Measurements from ENCODE around the gene CARD10. TPM values are rescaled to one million over a fixed set of nuclear protein-coding genes. Genes with fewer than 3 reads are reported as not detected.

CARD10 gene
- total and polyA plus RNA-seq, 2 of the 13 experiments (the other 11 are each of a cell fraction or from before 2014, with no cell fraction given) = 35.2 to 55.8 TPM

DNA sequence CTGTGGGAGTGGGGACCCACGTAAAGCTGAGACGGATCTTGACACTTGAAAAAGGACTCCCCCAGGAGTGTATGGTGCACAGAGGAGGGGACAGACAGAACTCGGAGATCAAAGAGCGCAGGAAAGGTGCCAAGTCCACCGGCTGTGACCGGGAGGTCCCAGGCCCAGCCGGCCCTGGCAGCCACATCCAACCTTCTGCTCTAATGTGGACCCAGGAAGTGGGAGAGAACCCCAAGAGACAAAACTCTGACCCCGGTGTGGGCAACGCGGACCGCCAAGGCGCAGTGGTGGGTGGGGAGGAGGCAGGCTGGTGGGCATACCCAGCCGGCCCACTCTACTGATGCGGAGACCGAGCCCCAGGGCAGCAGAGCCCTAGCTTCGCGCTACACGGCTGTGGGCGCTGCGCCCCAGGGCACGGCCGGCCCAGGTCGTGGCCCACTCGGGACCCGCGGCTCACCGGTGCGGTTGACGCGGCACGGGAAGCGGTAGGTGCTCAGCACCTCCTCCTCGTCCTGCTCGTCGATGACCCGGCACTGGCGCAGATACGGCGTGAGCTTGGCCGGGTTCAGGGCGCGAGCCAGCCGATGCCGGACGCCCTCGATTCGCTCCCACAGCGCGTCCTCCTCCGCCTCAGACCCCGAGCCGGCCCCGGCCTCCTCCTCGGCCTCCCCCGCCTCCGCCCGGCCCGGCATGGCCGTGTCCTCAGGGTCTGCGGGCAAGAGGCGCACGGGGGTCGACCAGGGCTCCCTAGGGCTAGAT is 527 bp downstream of the CARD10 start (continued):
- TF ChIP-seq GFI1 (CRISPR knock-in tag; IDR thresholded peaks at IDR 0.05; ENCODE audit: borderline replicate concordance) = no peak
- TF ChIP-seq, protein P1, sequence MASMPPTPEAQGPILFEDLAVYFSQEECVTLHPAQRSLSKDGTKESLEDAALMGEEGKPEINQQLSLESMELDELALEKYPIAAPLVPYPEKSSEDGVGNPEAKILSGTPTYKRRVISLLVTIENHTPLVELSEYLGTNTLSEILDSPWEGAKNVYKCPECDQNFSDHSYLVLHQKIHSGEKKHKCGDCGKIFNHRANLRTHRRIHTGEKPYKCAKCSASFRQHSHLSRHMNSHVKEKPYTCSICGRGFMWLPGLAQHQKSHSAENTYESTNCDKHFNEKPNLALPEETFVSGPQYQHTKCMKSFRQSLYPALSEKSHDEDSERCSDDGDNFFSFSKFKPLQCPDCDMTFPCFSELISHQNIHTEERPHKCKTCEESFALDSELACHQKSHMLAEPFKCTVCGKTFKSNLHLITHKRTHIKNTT (CRISPR knock-in tag; IDR thresholded peaks at IDR 0.05) = no peak
- TF ChIP-seq, protein P2, sequence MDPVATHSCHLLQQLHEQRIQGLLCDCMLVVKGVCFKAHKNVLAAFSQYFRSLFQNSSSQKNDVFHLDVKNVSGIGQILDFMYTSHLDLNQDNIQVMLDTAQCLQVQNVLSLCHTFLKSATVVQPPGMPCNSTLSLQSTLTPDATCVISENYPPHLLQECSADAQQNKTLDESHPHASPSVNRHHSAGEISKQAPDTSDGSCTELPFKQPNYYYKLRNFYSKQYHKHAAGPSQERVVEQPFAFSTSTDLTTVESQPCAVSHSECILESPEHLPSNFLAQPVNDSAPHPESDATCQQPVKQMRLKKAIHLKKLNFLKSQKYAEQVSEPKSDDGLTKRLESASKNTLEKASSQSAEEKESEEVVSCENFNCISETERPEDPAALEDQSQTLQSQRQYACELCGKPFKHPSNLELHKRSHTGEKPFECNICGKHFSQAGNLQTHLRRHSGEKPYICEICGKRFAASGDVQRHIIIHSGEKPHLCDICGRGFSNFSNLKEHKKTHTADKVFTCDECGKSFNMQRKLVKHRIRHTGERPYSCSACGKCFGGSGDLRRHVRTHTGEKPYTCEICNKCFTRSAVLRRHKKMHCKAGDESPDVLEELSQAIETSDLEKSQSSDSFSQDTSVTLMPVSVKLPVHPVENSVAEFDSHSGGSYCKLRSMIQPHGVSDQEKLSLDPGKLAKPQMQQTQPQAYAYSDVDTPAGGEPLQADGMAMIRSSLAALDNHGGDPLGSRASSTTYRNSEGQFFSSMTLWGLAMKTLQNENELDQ (CRISPR knock-in tag; IDR thresholded peaks at IDR 0.05; ENCODE audit: borderline replicate concordance) = no peak
- no peak for TF ChIP-seq ZNF367 (CRISPR knock-in tag; IDR thresholded peaks at IDR 0.05; ENCODE audit: borderline replicate concordance)
- peak; percentile 62; the same call in 1 of the 2 replicates for TF ChIP-seq ZNF564 (CRISPR knock-in tag; IDR thresholded peaks at IDR 0.05)
- TF ChIP-seq, protein P3, sequence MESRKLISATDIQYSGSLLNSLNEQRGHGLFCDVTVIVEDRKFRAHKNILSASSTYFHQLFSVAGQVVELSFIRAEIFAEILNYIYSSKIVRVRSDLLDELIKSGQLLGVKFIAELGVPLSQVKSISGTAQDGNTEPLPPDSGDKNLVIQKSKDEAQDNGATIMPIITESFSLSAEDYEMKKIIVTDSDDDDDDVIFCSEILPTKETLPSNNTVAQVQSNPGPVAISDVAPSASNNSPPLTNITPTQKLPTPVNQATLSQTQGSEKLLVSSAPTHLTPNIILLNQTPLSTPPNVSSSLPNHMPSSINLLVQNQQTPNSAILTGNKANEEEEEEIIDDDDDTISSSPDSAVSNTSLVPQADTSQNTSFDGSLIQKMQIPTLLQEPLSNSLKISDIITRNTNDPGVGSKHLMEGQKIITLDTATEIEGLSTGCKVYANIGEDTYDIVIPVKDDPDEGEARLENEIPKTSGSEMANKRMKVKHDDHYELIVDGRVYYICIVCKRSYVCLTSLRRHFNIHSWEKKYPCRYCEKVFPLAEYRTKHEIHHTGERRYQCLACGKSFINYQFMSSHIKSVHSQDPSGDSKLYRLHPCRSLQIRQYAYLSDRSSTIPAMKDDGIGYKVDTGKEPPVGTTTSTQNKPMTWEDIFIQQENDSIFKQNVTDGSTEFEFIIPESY (CRISPR knock-in tag; IDR thresholded peaks at IDR 0.05) = no peak; the same call in 1 of the 2 replicates
- no peak for TF ChIP-seq JARID2 (CRISPR knock-in tag; IDR thresholded peaks at IDR 0.05; ENCODE audit: insufficient replicate concordance)
- TF ChIP-seq, protein P4, sequence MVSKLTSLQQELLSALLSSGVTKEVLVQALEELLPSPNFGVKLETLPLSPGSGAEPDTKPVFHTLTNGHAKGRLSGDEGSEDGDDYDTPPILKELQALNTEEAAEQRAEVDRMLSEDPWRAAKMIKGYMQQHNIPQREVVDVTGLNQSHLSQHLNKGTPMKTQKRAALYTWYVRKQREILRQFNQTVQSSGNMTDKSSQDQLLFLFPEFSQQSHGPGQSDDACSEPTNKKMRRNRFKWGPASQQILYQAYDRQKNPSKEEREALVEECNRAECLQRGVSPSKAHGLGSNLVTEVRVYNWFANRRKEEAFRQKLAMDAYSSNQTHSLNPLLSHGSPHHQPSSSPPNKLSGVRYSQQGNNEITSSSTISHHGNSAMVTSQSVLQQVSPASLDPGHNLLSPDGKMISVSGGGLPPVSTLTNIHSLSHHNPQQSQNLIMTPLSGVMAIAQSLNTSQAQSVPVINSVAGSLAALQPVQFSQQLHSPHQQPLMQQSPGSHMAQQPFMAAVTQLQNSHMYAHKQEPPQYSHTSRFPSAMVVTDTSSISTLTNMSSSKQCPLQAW (CRISPR knock-in tag; IDR thresholded peaks at IDR 0.05) = peak; percentile 8; the same call in 1 of the 2 replicates
- TF ChIP-seq ZMYM4 (CRISPR knock-in tag; IDR thresholded peaks at IDR 0.05) = no peak; the same call in 1 of the 2 replicates
- TF ChIP-seq NKX3-1 (CRISPR knock-in tag; IDR thresholded peaks at IDR 0.05) = no peak
- TF ChIP-seq ZNF121 (CRISPR knock-in tag; IDR thresholded peaks at IDR 0.05) = 0 out of 2 replicates have a peak, but pooled peaks have one; percentile 6
- TF ChIP-seq, protein P5, sequence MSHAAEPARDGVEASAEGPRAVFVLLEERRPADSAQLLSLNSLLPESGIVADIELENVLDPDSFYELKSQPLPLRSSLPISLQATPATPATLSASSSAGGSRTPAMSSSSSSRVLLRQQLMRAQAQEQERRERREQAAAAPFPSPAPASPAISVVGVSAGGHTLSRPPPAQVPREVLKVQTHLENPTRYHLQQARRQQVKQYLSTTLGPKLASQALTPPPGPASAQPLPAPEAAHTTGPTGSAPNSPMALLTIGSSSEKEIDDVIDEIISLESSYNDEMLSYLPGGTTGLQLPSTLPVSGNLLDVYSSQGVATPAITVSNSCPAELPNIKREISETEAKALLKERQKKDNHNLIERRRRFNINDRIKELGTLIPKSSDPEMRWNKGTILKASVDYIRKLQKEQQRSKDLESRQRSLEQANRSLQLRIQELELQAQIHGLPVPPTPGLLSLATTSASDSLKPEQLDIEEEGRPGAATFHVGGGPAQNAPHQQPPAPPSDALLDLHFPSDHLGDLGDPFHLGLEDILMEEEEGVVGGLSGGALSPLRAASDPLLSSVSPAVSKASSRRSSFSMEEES (CRISPR knock-in tag; IDR thresholded peaks at IDR 0.05) = no peak
- TF ChIP-seq MED13 (CRISPR knock-in tag; IDR thresholded peaks at IDR 0.05) = no peak
- peak; percentile 53; the same call in 1 of the 2 replicates for TF ChIP-seq ZNF501 (CRISPR knock-in tag; IDR thresholded peaks at IDR 0.05)
- TF ChIP-seq, protein P6, sequence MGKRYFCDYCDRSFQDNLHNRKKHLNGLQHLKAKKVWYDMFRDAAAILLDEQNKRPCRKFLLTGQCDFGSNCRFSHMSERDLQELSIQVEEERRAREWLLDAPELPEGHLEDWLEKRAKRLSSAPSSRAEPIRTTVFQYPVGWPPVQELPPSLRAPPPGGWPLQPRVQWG (CRISPR knock-in tag; IDR thresholded peaks at IDR 0.05; ENCODE audit: borderline replicate concordance, low read depth) = no peak
- TF ChIP-seq TEAD2 (CRISPR knock-in tag; IDR thresholded peaks at IDR 0.05) = no peak
- no peak for TF ChIP-seq ONECUT2 (CRISPR knock-in tag; IDR thresholded peaks at IDR 0.05)
- no peak; the same call in 1 of the 2 replicates for TF ChIP-seq SALL1 (CRISPR knock-in tag; IDR thresholded peaks at IDR 0.05)
- peak; percentile 78 for TF ChIP-seq ZNF629 (CRISPR knock-in tag; conservative IDR thresholded peaks at IDR 0.05)
- peak; percentile 21; the same call in 1 of the 2 replicates for TF ChIP-seq EEA1 (CRISPR knock-in tag; IDR thresholded peaks at IDR 0.05; ENCODE audit: borderline replicate concordance)

Data from HepG2 (cell line).